Measurements from ENCODE around the gene ATP10A.

ATP10A gene

GRCh38 chr15:25684521-25685431, 178.4 kb downstream of the ATP10A start:
- peak; percentile 73 for DNase-seq (ENCODE audit: low read depth)
- no peak overlapping the region for H3K4me3 ChIP-seq (replicated peaks; ENCODE audit: low read depth, low read length)
- TF ChIP-seq, protein P1, sequence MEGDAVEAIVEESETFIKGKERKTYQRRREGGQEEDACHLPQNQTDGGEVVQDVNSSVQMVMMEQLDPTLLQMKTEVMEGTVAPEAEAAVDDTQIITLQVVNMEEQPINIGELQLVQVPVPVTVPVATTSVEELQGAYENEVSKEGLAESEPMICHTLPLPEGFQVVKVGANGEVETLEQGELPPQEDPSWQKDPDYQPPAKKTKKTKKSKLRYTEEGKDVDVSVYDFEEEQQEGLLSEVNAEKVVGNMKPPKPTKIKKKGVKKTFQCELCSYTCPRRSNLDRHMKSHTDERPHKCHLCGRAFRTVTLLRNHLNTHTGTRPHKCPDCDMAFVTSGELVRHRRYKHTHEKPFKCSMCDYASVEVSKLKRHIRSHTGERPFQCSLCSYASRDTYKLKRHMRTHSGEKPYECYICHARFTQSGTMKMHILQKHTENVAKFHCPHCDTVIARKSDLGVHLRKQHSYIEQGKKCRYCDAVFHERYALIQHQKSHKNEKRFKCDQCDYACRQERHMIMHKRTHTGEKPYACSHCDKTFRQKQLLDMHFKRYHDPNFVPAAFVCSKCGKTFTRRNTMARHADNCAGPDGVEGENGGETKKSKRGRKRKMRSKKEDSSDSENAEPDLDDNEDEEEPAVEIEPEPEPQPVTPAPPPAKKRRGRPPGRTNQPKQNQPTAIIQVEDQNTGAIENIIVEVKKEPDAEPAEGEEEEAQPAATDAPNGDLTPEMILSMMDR (IDR thresholded peaks at IDR 0.05; ENCODE audit: low read length, missing control alignments): no peak

DNA sequence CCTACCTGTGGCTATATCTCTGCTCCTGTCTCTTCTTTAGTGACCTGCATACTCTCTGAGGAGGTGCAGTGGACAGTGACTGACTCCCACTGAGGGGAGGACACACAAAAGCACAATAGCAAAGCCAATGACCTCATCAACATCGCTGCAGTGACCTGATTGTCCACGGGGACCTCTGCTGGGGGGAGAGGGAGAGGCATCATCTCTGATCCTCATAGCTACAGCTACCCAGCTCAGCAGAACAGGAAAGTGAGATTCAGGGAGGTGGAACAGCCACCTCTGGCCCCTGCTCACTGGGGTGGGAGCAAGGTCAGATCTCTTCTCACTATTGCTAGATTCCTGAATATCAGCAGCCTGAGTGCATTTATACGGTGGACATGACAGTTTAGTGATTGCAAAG, 179.2 kb downstream of the ATP10A start:
- no peak overlapping the region for H3K4me3 ChIP-seq (replicated peaks; ENCODE audit: low read depth, low read length)
- TF ChIP-seq, protein P1 (IDR thresholded peaks at IDR 0.05; ENCODE audit: low read length, missing control alignments): no peak
- DNase-seq (ENCODE audit: low read depth): no peak

GRCh38 chr15:25683415-25683814, 179.7 kb downstream of the ATP10A start:
- no peak overlapping the region for H3K4me3 ChIP-seq (replicated peaks; ENCODE audit: low read depth, low read length)
- DNase-seq (ENCODE audit: low read depth): no peak
- TF ChIP-seq, protein P1 (IDR thresholded peaks at IDR 0.05; ENCODE audit: low read length, missing control alignments): no peak

DNA sequence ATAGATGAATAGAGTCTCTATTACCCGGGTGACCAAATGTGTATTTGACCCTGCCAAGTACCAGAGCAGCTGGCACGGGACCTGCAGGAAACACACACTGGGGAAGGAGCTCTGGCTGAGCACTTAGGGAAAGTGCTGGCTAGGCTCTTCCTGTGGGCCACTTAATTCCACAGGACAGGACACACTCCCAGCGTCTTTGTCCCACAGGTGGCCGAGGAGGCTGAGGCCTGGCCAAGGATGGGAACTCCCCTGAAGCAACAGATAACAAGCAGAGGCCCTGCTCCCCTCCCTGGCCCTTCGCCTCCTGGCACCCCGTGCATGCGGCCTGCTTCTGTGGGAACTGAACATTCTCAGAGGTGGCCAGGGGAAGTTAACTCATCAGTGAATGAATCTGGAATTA, 180.8 kb downstream of the ATP10A start:
- H3K4me3 ChIP-seq (replicated peaks; ENCODE audit: low read depth, low read length): no peak overlapping the region
- TF ChIP-seq, protein P1 (IDR thresholded peaks at IDR 0.05; ENCODE audit: low read length, missing control alignments): no peak
- DNase-seq (ENCODE audit: low read depth): no peak

DNA sequence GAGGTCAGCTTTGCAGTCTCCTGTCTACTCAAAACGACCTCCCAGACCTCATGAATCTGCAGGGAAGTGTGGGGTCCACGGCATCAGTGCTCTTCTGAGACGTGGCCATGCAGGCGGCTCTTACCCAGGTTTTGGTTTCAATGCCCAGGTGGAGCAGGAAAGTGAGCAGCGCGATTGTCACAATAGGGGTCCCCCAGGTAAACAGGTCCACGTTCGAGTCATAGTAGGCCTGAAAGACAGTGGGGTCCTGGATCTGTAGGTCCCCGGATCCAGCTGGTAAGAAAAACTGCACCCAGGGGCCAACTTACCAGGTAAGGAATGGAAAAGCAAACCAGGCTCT, 182.5 kb downstream of the ATP10A start:
- H3K4me3 ChIP-seq (replicated peaks; ENCODE audit: low read depth, low read length): no peak overlapping the region
- DNase-seq (ENCODE audit: low read depth): no peak
- TF ChIP-seq, protein P1 (IDR thresholded peaks at IDR 0.05; ENCODE audit: low read length, missing control alignments): no peak

GRCh38 chr15:25679964-25680685, 183.0 kb downstream of the ATP10A start:
- TF ChIP-seq, protein P1 (IDR thresholded peaks at IDR 0.05; ENCODE audit: low read length, missing control alignments): no peak
- no peak for DNase-seq (ENCODE audit: low read depth)
- H3K4me3 ChIP-seq (replicated peaks; ENCODE audit: low read depth, low read length): no peak overlapping the region

Data from fibroblast of pulmonary artery (primary cell).